Measurements from ENCODE around the gene GUCY1A1. TPM values are rescaled to one million over a fixed set of nuclear protein-coding genes. Genes with fewer than 3 reads are reported as not detected.
A peak's percentile ranks its signal among the peaks of the same experiment; 100 is the strongest.

Gene GUCY1A1
- total and polyA plus RNA-seq, 7 donors = 1.2 to 254 (median 87.5) TPM

- Histone ChIP-seq H3K27ac (peak overlapping the region in 1 of 4 donors; percentile 72), H3K9me3 (no peaks in the 10 kb centered on the region), H3K4me1 (peaks cover 0 to 40% (median 18%) of the 10 kb centered on the region in 4 donors), H3K36me3 (peaks cover 0 to 16% (median 0%) of the 10 kb centered on the region in 4 donors), H3K4me3 (no peak overlapping the region), H3K27me3 (no peaks in the 10 kb centered on the region)
- TF ChIP-seq POLR2AphosphoS5 (IDR thresholded peaks at IDR 0.05) = no peak
- intact Hi-C loops (cut with DNase I) = no loop called here
- DNase-seq = no peak
- 68 to 84% methylated on average over 5 of the region's 5 CpGs for WGBS, 2 donors
Observed at GRCh38 chr4:155703486-155704247, 37.0 kb downstream of the GUCY1A1 start.

GRCh38 chr4:155704841-155705404 is 38.3 kb downstream of the GUCY1A1 start:
- H3K27me3 ChIP-seq = no peaks in the 10 kb centered on the region
- WGBS, 2 donors = 86 to 90% methylated on average over 12 of the region's 12 CpGs
- H3K4me1 ChIP-seq = peaks cover 0 to 40% (median 18%) of the 10 kb centered on the region in 4 donors
- H3K9me3 ChIP-seq = no peaks in the 10 kb centered on the region
- H3K27ac ChIP-seq = peak overlapping the region in 3 of 4 donors; percentile 17 to 72 (median 35)
- TF ChIP-seq EP300 (IDR thresholded peaks at IDR 0.05) = no peak
- TF ChIP-seq POLR2AphosphoS5 (IDR thresholded peaks at IDR 0.05) = no peak
- no peak for TF ChIP-seq CTCF (IDR thresholded peaks at IDR 0.05)
- no peak for TF ChIP-seq POLR2A (IDR thresholded peaks at IDR 0.05)
- peaks cover 0 to 8% (median 0%) of the 10 kb centered on the region in 4 donors for H3K36me3 ChIP-seq
- H3K4me3 ChIP-seq = no peak overlapping the region
- intact Hi-C loops (cut with DNase I) = no loop called here
- no peak for DNase-seq

- no peaks in the 10 kb centered on the region for H3K9me3 ChIP-seq
- H3K4me3 ChIP-seq = no peak overlapping the region
- H3K36me3 ChIP-seq = peaks cover 0 to 9% (median 0%) of the 10 kb centered on the region in 4 donors
- whole genome bisulfite sequencing, 2 donors = 9 to 47% methylated on average over 2 of the region's 2 CpGs
- H3K4me1 ChIP-seq = peaks cover 0 to 40% (median 18%) of the 10 kb centered on the region in 4 donors
- intact Hi-C loops (cut with DNase I) = no loop called here
- no peak for DNase-seq
- peak in 2 of 4 donors; percentile 33 to 57 for TF ChIP-seq POLR2AphosphoS5 (IDR thresholded peaks at IDR 0.05)
- TF ChIP-seq POLR2A (IDR thresholded peaks at IDR 0.05) = no peak
- TF ChIP-seq EP300 (IDR thresholded peaks at IDR 0.05) = no peak
- no peak for TF ChIP-seq CTCF (IDR thresholded peaks at IDR 0.05)
- peak overlapping the region in 3 of 4 donors; percentile 17 to 72 (median 35) for H3K27ac ChIP-seq
- H3K27me3 ChIP-seq = no peaks in the 10 kb centered on the region
Observed at GRCh38 chr4:155705664-155706063, 39.0 kb downstream of the GUCY1A1 start.

- TF ChIP-seq CTCF (IDR thresholded peaks at IDR 0.05) (no peak), POLR2A (IDR thresholded peaks at IDR 0.05) (no peak), POLR2AphosphoS5 (IDR thresholded peaks at IDR 0.05) (no peak), EP300 (IDR thresholded peaks at IDR 0.05) (no peak)
- 24 to 36% methylated on average over 2 of the region's 2 CpGs for WGBS, 2 donors
- Histone ChIP-seq H3K4me3 (no peak overlapping the region), H3K36me3 (peaks cover 0 to 14% (median 0%) of the 10 kb centered on the region in 4 donors), H3K27me3 (no peaks in the 10 kb centered on the region), H3K4me1 (peaks cover 0 to 40% (median 18%) of the 10 kb centered on the region in 4 donors), H3K27ac (peak overlapping the region in 3 of 4 donors; percentile 17 to 72 (median 35)), H3K9me3 (no peaks in the 10 kb centered on the region)
- intact Hi-C loops (cut with DNase I) = no loop called here
- DNase-seq = no peak
Observed at GRCh38 chr4:155706147-155706546, 39.5 kb downstream of the GUCY1A1 start.

GRCh38 chr4:155707251-155707650 is 40.6 kb downstream of the GUCY1A1 start:
- Histone ChIP-seq H3K27ac (no peak overlapping the region), H3K27me3 (no peaks in the 10 kb centered on the region), H3K4me1 (peaks cover 0 to 40% (median 18%) of the 10 kb centered on the region in 4 donors), H3K4me3 (no peak overlapping the region), H3K36me3 (peaks cover 0 to 19% (median 0%) of the 10 kb centered on the region in 4 donors), H3K9me3 (no peaks in the 10 kb centered on the region)
- intact Hi-C loops (cut with DNase I) = no loop called here
- WGBS, 2 donors = 91 to 95% methylated on average over 5 of the region's 5 CpGs
- no peak for TF ChIP-seq EP300 (IDR thresholded peaks at IDR 0.05)
- no peak for DNase-seq

All from sigmoid colon (tissue), 7 donors.